IMR-90 (cell line): ENCODE measurements around the gene NAGLU. TPM values are rescaled to one million over a fixed set of nuclear protein-coding genes. Genes with fewer than 3 reads are reported as not detected.

Experiments
- MAFK ChIP-seq: IDR thresholded peaks from 2 replicates; pipeline ENCODE4 v1.6.1; 2012; ENCODE audit warnings: low read depth, low read length, improper control_type of control experiment
- polyA plus RNA-seq, 3 experiments: library from polyadenylated mRNA; depleted of rRNA; stranded (reverse); fragments of >200 nt; gene quantifications; 2 replicates each; pipeline ENCODE4 v1.2.3, GENCODE V29; 2012; ENCODE audit warnings: low replicate concordance in 1 of 3
- total RNA-seq: library from RNA; depleted of rRNA; stranded (reverse); fragments of >200 nt; gene quantifications from 2 replicates; pipeline ENCODE4 v1.2.3, GENCODE V29; 2012
- TF ChIP-seq, protein P1 (sequence below): conservative IDR thresholded peaks from 2 replicates; pipeline ENCODE4 v1.5.1; 2012; ENCODE audit warnings: mild to moderate bottlenecking, low read depth, low read length, improper control_type of control experiment

NAGLU gene
- total and polyA plus RNA-seq, 2 of the 4 experiments (the other 2 are of a cell fraction): 6.5 to 29.2 TPM

GRCh38 chr17:42519546-42520491 is 16.2 kb upstream of the NAGLU start (continued):
- TF ChIP-seq, protein P1, sequence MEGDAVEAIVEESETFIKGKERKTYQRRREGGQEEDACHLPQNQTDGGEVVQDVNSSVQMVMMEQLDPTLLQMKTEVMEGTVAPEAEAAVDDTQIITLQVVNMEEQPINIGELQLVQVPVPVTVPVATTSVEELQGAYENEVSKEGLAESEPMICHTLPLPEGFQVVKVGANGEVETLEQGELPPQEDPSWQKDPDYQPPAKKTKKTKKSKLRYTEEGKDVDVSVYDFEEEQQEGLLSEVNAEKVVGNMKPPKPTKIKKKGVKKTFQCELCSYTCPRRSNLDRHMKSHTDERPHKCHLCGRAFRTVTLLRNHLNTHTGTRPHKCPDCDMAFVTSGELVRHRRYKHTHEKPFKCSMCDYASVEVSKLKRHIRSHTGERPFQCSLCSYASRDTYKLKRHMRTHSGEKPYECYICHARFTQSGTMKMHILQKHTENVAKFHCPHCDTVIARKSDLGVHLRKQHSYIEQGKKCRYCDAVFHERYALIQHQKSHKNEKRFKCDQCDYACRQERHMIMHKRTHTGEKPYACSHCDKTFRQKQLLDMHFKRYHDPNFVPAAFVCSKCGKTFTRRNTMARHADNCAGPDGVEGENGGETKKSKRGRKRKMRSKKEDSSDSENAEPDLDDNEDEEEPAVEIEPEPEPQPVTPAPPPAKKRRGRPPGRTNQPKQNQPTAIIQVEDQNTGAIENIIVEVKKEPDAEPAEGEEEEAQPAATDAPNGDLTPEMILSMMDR: no peak
- peak; percentile 20; the same call in 1 of the 2 replicates for TF ChIP-seq MAFK
